ENCODE results near the gene PIGV.

DNA sequence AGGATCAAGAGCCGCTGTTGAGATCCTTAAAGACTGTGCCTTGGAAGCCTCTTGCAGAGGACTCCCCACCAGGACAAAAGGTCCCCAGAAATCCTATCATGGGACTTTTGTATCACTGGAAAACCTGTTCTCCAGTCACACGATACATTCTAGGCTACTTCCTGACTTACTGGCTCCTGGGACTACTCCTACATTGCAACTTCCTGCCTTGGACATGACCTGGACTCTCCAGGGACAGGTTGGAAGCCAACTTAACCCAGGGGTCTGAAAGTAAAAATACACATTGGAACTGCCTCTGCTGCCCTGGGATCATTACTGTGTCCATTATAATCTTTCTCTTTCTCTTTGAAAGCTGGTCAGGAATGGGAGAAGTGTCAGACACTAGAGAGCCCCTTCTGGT, 9.9 kb downstream of the PIGV start:
- TF ChIP-seq CTCF (IDR thresholded peaks at IDR 0.05; ENCODE audit: low read depth, low read length, poor library complexity, severe bottlenecking) (no peak), EZH2phosphoT487 (IDR thresholded peaks at IDR 0.05; ENCODE audit: borderline replicate concordance, low read length) (no peak)
